Measurements from ENCODE around the gene LRRC56. TPM values are rescaled to one million over a fixed set of nuclear protein-coding genes. Genes with fewer than 3 reads are reported as not detected.

The LRRC56 gene
- total and polyA plus RNA-seq, 2 of the 13 experiments (the other 11 are each of a cell fraction or from before 2014, with no cell fraction given), result 0.11 to 0.29 TPM

- peak; percentile 32; the same call in 1 of the 2 replicates for TF ChIP-seq SALL1 (CRISPR knock-in tag; IDR thresholded peaks at IDR 0.05)
- TF ChIP-seq ZNF282 (IDR thresholded peaks at IDR 0.05; ENCODE audit: partially characterized antibody), result no peak
- TF ChIP-seq PRMT3 (CRISPR knock-in tag; IDR thresholded peaks at IDR 0.05; ENCODE audit: borderline replicate concordance, low read depth), result no peak
- TF ChIP-seq FOXJ3 (CRISPR knock-in tag; IDR thresholded peaks at IDR 0.05; ENCODE audit: borderline replicate concordance), result no peak
- TF ChIP-seq ZMYM3 (CRISPR knock-in tag; IDR thresholded peaks at IDR 0.05), result peak; percentile 57; the same call in 1 of the 2 replicates
- TF ChIP-seq ZBTB7A (CRISPR knock-in tag; IDR thresholded peaks at IDR 0.05), result no peak
- peak; percentile 68; the same call in 1 of the 2 replicates for TF ChIP-seq ZFX (CRISPR knock-in tag; IDR thresholded peaks at IDR 0.05; ENCODE audit: low read depth)
- TF ChIP-seq ARHGAP35 (CRISPR knock-in tag; IDR thresholded peaks at IDR 0.05; ENCODE audit: borderline replicate concordance), result no peak
- no peak for TF ChIP-seq THYN1 (CRISPR knock-in tag; IDR thresholded peaks at IDR 0.05; ENCODE audit: borderline replicate concordance, low read depth)
- no peak for TF ChIP-seq POLR2AphosphoS5 (IDR thresholded peaks at IDR 0.05; ENCODE audit: low read depth, low read length)
- no peak; the same call in 1 of the 2 replicates for TF ChIP-seq ESRRA (CRISPR knock-in tag; IDR thresholded peaks at IDR 0.05; ENCODE audit: low read depth)
- TF ChIP-seq ZNF652 (CRISPR knock-in tag; IDR thresholded peaks at IDR 0.05; ENCODE audit: borderline replicate concordance, low read depth), result no peak
- TF ChIP-seq ZNF784 (CRISPR knock-in tag; IDR thresholded peaks at IDR 0.05; ENCODE audit: borderline replicate concordance), result no peak
- no peak for TF ChIP-seq FOSL2 (CRISPR knock-in tag; IDR thresholded peaks at IDR 0.05)
- TF ChIP-seq PRPF4 (IDR thresholded peaks at IDR 0.05; ENCODE audit: low read depth, low read length, poor library complexity, severe bottlenecking), result no peak
- TF ChIP-seq SYNCRIP (IDR thresholded peaks at IDR 0.05; ENCODE audit: insufficient read depth, low read depth, low read length), result no peak
- TF ChIP-seq MEIS2 (CRISPR knock-in tag; IDR thresholded peaks at IDR 0.05), result peak; percentile 61; the same call in 1 of the 2 replicates
- TF ChIP-seq ZSCAN31 (CRISPR knock-in tag; IDR thresholded peaks at IDR 0.05; ENCODE audit: low read depth), result no peak
- no peak for TF ChIP-seq HMGXB3 (CRISPR knock-in tag; IDR thresholded peaks at IDR 0.05; ENCODE audit: borderline replicate concordance)
- no peak for TF ChIP-seq CREB1 (IDR thresholded peaks at IDR 0.05)
- TF ChIP-seq CREB1 (CRISPR knock-in tag; IDR thresholded peaks at IDR 0.05), result no peak
- peak; percentile 67; the same call in 1 of the 2 replicates for TF ChIP-seq HINFP (CRISPR knock-in tag; IDR thresholded peaks at IDR 0.05; ENCODE audit: low read depth)
- TF ChIP-seq ZFAT (CRISPR knock-in tag; conservative IDR thresholded peaks at IDR 0.05), result no peak
- TF ChIP-seq MTF1 (CRISPR knock-in tag; IDR thresholded peaks at IDR 0.05), result no peak
These were observed 16.7 kb upstream of the LRRC56 start (continued) for GRCh38 chr11:520428-521176.
